GM18861 (cell line): ENCODE data around the gene YPEL4.

ENCODE experiments used
- ATAC-seq: cut with Tn5 transposase; IDR thresholded peaks from one replicate; pipeline ENCODE4 v1.9.1; 2021; ENCODE audit not compliant: unreplicated experiment

YPEL4 gene

DNA sequence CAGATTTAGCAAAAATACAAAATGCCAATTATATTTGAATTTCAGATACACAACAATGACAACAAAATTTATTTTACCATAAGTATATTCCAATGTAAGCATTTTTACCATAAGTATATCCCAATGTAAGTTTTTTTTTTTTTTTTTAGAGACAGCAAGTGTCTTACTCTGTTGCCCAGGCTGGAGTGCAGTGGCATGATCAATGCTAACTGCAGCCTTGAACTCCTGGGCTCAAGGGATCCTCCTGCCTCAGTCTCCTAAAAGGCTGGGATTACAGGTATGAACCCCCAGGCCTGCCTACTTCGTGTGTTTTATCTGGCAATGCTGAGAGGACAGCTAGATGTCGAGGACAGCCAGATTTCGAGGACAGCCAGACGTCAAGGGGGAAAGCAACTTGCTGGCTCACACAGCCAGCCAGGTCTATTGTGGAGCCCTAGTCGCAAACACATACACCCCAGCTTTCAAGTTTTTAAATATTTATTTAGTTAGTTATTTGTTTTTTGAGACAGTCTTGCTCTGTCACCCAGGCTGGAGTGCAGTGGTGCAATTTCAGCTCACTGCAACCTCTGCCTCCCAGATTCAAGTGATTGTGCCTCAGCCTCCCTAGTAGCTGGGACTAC is 53.3 kb downstream of the YPEL4 start:
- no peak for ATAC-seq
